K562 (cell line): Measurements from ENCODE around the gene IFT22. TPM values are rescaled to one million over a fixed set of nuclear protein-coding genes. Genes with fewer than 3 reads are reported as not detected.
A peak's percentile ranks its signal among the peaks of the same experiment; 100 is the strongest.

ENCODE experiments used
- ATAC-seq: fragments of 200-7000 bp; cut with Tn5 transposase; 3 replicates; pipeline ENCODE4 v1.9.1; 2020; ENCODE audit warnings: moderate library complexity
- BruUV-seq: library from RNA; stranded (reverse); fragments of 400-500 nt; replicated peaks from 2 replicates; lab custom pipeline; 2021; lab: Mats Ljungman, UMichigan
- CTCF ChIA-PET: fragments of 300-600 bp; formaldehyde crosslinking; extraction: SDS; loops from one replicate; lab custom pipeline; 2021; ENCODE audit warnings: low intra/inter-chr PET ratio; lab: Yijun Ruan, JAX
- POLR2A ChIA-PET: fragments of 300-600, 350-650 bp; sonication (Branson Sonifier 250); formaldehyde crosslinking; extraction: SDS; loops from one replicate; lab custom pipeline; 2021; ENCODE audit warnings: antibody characterized with exemption, inconsistent platforms; lab: Yijun Ruan, JAX
- DNase-seq, 4 experiments: peaks; one replicate each; pipeline versions ENCODE4 v3.0.0 to v3.0.0-alpha.2; 2011 to 2018; ENCODE audit warnings: low spot score in 3 of 4, mixed read lengths in 3 of 4; ENCODE audit errors: extremely low read depth in 1 of 4
- FAIRE-seq: peaks from 2 replicates; lab custom pipeline; 2011; peaks lifted over from hg19 to GRCh38; lab: Jason Lieb, UNC
- H2AFZ ChIP-seq: 2 replicates; pipeline ENCODE4 v1.6.0; 2011; ENCODE audit warnings: low read depth, low read length, control low read depth, inconsistent platforms
- H3K27ac ChIP-seq: fragments of 200-600 bp; 3 replicates; pipeline ENCODE4 v1.8.0; 2011; ENCODE audit warnings: low read depth, mild to moderate bottlenecking, control low read depth, inconsistent platforms, low read length, moderate library complexity, mixed read lengths; ENCODE audit errors: extremely low read depth
- H3K27me3 ChIP-seq, 2 experiments: fragments of 300-600 bp in 1 of 2; 2 replicates in 1 of 2; 3 replicates in 1 of 2; pipeline versions ENCODE4 v1.6.0 to v1.8.0; 2011; ENCODE audit warnings: inconsistent platforms in 2 of 2, low read length in 2 of 2, mild to moderate bottlenecking in 1 of 2, mixed read lengths in 1 of 2, moderate library complexity in 1 of 2; ENCODE audit not compliant: control insufficient read depth in 2 of 2, insufficient read depth in 2 of 2
- H3K36me3 ChIP-seq: fragments of 300-600 bp; 3 replicates; pipeline ENCODE4 v1.8.0; 2011; ENCODE audit warnings: mild to moderate bottlenecking, low read length, inconsistent platforms; ENCODE audit not compliant: control insufficient read depth, insufficient read depth
- H3K4me1 ChIP-seq, 2 experiments: fragments of 200-600 bp in 1 of 2; replicated peaks in 1 of 2; 2 replicates in 1 of 2; 3 replicates in 1 of 2; pipeline versions ENCODE4 v1.5.1 to v1.8.0; 2011; ENCODE audit warnings: inconsistent platforms in 2 of 2, low read length in 2 of 2, mild to moderate bottlenecking in 1 of 2, mixed read lengths in 1 of 2, moderate library complexity in 1 of 2; ENCODE audit not compliant: control insufficient read depth in 2 of 2, insufficient read depth in 2 of 2
- H3K4me2 ChIP-seq: 2 replicates; pipeline ENCODE4 v1.6.1; 2011; ENCODE audit warnings: low read length, control low read depth, inconsistent platforms, mixed read lengths; ENCODE audit not compliant: insufficient read depth
- H3K4me3 ChIP-seq: fragments of 200-600 bp; sonication (generic), shearing (Covaris generic); 2 replicates; pipeline ENCODE4 v1.5.1; 2016; ENCODE audit warnings: control low read depth, inconsistent platforms
- H3K79me2 ChIP-seq: fragments of 200-600 bp; 3 replicates; pipeline ENCODE4 v1.8.0; 2011; ENCODE audit warnings: low read length, inconsistent platforms; ENCODE audit not compliant: control insufficient read depth, insufficient read depth
- H3K9ac ChIP-seq, 2 experiments: 2 replicates each; pipeline versions ENCODE4 v1.6.0 to v1.6.1; 2011; ENCODE audit warnings: low read depth in 2 of 2, low read length in 2 of 2, control low read depth in 1 of 2, inconsistent platforms in 1 of 2, mild to moderate bottlenecking in 1 of 2, mixed read lengths in 1 of 2; ENCODE audit not compliant: insufficient read depth in 1 of 2
- H3K9me1 ChIP-seq: one replicate; pipeline ENCODE4 v1.6.0; 2011; ENCODE audit warnings: inconsistent platforms, mild to moderate bottlenecking, low read length, moderate library complexity; ENCODE audit not compliant: control insufficient read depth, insufficient read depth
- H3K9me3 ChIP-seq: replicated peaks from 2 replicates; pipeline ENCODE4 v1.5.1; 2011; ENCODE audit warnings: low read depth, low read length, inconsistent platforms; ENCODE audit not compliant: control insufficient read depth, insufficient read depth
- H4K20me1 ChIP-seq: replicated peaks from 2 replicates; pipeline ENCODE4 v1.6.1; 2011; ENCODE audit warnings: low read length, inconsistent platforms, mixed read lengths; ENCODE audit not compliant: control insufficient read depth, insufficient read depth
- ATF6 ChIP-seq: sonication (generic); formaldehyde crosslinking; IDR thresholded peaks from 2 replicates; pipeline ENCODE4 v1.4.0; 2020; ENCODE audit warnings: mild to moderate bottlenecking, missing genetic modification reagents
- CGGBP1 ChIP-seq: fragments of 250-450 bp; sonication (Bioruptor Pico); IDR thresholded peaks from 2 replicates; pipeline ENCODE4 v1.9.0; 2021; ENCODE audit warnings: mild to moderate bottlenecking
- CUX1 ChIP-seq: fragments of 200-800 bp; sonication (Bioruptor generic); IDR thresholded peaks from 2 replicates; pipeline ENCODE4 v1.6.1; 2016; ENCODE audit warnings: missing genetic modification characterization, missing compliant biosample characterization
- JUN ChIP-seq, 2 experiments: sonication (generic) in 1 of 2; formaldehyde crosslinking in 1 of 2; IDR thresholded peaks; 2 replicates each; pipeline versions ENCODE4 v1.6.1 to v1.8.0; 2012 to 2022; ENCODE audit warnings: borderline replicate concordance in 2 of 2, mild to moderate bottlenecking in 2 of 2, improper control_type of control experiment in 1 of 2, low read depth in 1 of 2, low read length in 1 of 2, missing genetic modification reagents in 1 of 2
- MXI1 ChIP-seq: IDR thresholded peaks from 2 replicates; pipeline ENCODE4 v1.6.1; 2011; ENCODE audit warnings: low read depth, mild to moderate bottlenecking, improper control_type of control experiment, low read length
- NELFE ChIP-seq: IDR thresholded peaks from 2 replicates; pipeline ENCODE4 v1.6.1; 2011; ENCODE audit warnings: mild to moderate bottlenecking; ENCODE audit not compliant: insufficient read depth, insufficient read length
- RAD51 ChIP-seq: fragments of 450-650 bp; IDR thresholded peaks from 2 replicates; pipeline ENCODE4 v1.7.1; 2016; ENCODE audit warnings: low read depth, mild to moderate bottlenecking, borderline replicate concordance
- TOE1 ChIP-seq, 2 experiments: fragments of 450-650 bp in 1 of 2; sonication (generic) in 1 of 2; formaldehyde crosslinking in 1 of 2; IDR thresholded peaks; 2 replicates each; pipeline versions ENCODE4 v1.7.1 to v1.8.0; 2016 to 2022; ENCODE audit warnings: borderline replicate concordance in 2 of 2, mild to moderate bottlenecking in 2 of 2, antibody characterized with exemption in 1 of 2, inconsistent platforms in 1 of 2, low read depth in 1 of 2, missing genetic modification reagents in 1 of 2, moderate library complexity in 1 of 2
- YY1 ChIP-seq, 3 experiments: IDR thresholded peaks; 2 replicates each; pipeline ENCODE4 v1.6.1; 2011; ENCODE audit warnings: low read length in 2 of 3, mild to moderate bottlenecking in 2 of 3, moderate library complexity in 2 of 3, borderline replicate concordance in 1 of 3, control low read depth in 1 of 3, low read depth in 1 of 3; ENCODE audit not compliant: insufficient read depth in 3 of 3, insufficient replicate concordance in 2 of 3, control insufficient read depth in 1 of 3, insufficient read length in 1 of 3; ENCODE audit errors: extremely low read depth in 1 of 3
- ZBTB26 ChIP-seq: fragments of 450-650 bp; formaldehyde crosslinking; IDR thresholded peaks from 2 replicates; pipeline ENCODE4 v1.4.0; 2022; ENCODE audit warnings: missing genetic modification characterization
- ZNF75A ChIP-seq: fragments of 450-650 bp; formaldehyde crosslinking; IDR thresholded peaks from 2 replicates; pipeline ENCODE4 v1.4.0; 2020; ENCODE audit warnings: mild to moderate bottlenecking
- WGBS: fragments of 100-300 bp; shearing (Covaris generic); methylation state at CpG from one replicate; pipeline ENCODE4 v1.1.6; 2016; ENCODE audit warnings: low coverage, mixed read lengths; ENCODE audit not compliant: insufficient coverage; ENCODE audit errors: missing lambda C conversion rate; 5-methylcytosine and 5-hydroxymethylcytosine counted together
- in situ Hi-C: fragments of 300-500 bp; cut with MboI; formaldehyde crosslinking; loops from 4 replicates; pipeline ENCODE4 v1.15.0; 2018; ENCODE audit warnings: inconsistent platforms, mixed read lengths
- intact Hi-C: fragments of 100-400 bp; cut with micrococcal nuclease; formaldehyde crosslinking; loops from 2 replicates; pipeline ENCODE4 v1.14.2; 2022
- polyA plus RNA-seq, 8 experiments: library from polyadenylated mRNA; depleted of rRNA in 4 of 8; stranded (reverse) in 5 of 8; unstranded in 3 of 8; fragments of >200 nt; fragmentation: Nextera tagmentation in 2 of 8; fragmentation: Illumina TruSeq in 1 of 8; extraction: Ambion mirVana in 2 of 8; extraction: Trizol in 1 of 8; gene quantifications; 2 replicates each; pipeline versions ENCODE4 v1.2.1 to v1.2.3, GENCODE V29; 2011 to 2014; ENCODE audit warnings: inconsistent platforms in 1 of 8, missing spikeins in 1 of 8
- total RNA-seq, 7 experiments: library from RNA; depleted of rRNA in 6 of 7; stranded (reverse); fragments of >200 nt in 6 of 7; fragmentation: Illumina TruSeq in 2 of 7; extraction: Trizol in 2 of 7; gene quantifications; 2 replicates each; pipeline versions ENCODE4 v1.2.1 to v1.2.3, GENCODE V29; 2011 to 2021; ENCODE audit warnings: low replicate concordance in 1 of 7

Gene IFT22
- total and polyA plus RNA-seq, 9 of the 15 experiments (the other 6 are each of a cell fraction or from before 2014, with no cell fraction given): 6.3 to 18.2 (median 7.7) TPM

- Histone ChIP-seq H3K27me3 (peaks cover 35 to 70% of the 10 kb centered on the region in 2 experiments), H3K4me2 (no peak overlapping the region), H3K4me1 (no peaks in the 10 kb centered on the region; a peak in 1 of 5 replicates), H3K27ac (no peak overlapping the region), H3K9me1 (no peaks in the 10 kb centered on the region), H3K9ac (no peak overlapping the region), H2AFZ (no peak overlapping the region), H3K36me3 (no peaks in the 10 kb centered on the region), H3K79me2 (no peaks in the 10 kb centered on the region), H4K20me1 (no peaks in the 10 kb centered on the region; the same call in 1 of the 2 replicates), H3K9me3 (no peaks in the 10 kb centered on the region), H3K4me3 (no peak overlapping the region)
- 13% methylated on average over 9 of the region's 9 CpGs for WGBS
- intact Hi-C loops: no loop called here
- ChIA-PET CTCF (interaction anchor here (0.5 kb wide), 1 partner anchor 31 kb away, joined by 3 read pairs; no protein-coding TSS in a partner anchor), POLR2A (no interaction called here)
- in situ Hi-C loops: loop anchor here (5.0 to 25.0 kb wide), 2 partner anchors 130 to 365 kb away; no protein-coding TSS in a partner anchor
- no peak for ATAC-seq
- no peak for DNase-seq
- FAIRE-seq: no peak
- no TSS peak for BruUV-seq
- TF ChIP-seq ATF6 (CRISPR knock-in tag) (no peak), RAD51 (peak; percentile 88), CGGBP1 (CRISPR knock-in tag) (no peak), MXI1 (no peak), NELFE (no peak), YY1 (IDR thresholded peaks at IDR 0.05; ENCODE audit: borderline replicate concordance in 1 of 3, control insufficient read depth in 1 of 3, extremely low read depth in 1 of 3, insufficient read depth in 3 of 3, insufficient read length in 1 of 3, insufficient replicate concordance in 2 of 3, low read depth in 1 of 3, low read length in 2 of 3) (no peak), TOE1 (IDR thresholded peaks at IDR 0.05; ENCODE audit: borderline replicate concordance) (peak; percentile 84), TOE1 (CRISPR knock-in tag; IDR thresholded peaks at IDR 0.05; ENCODE audit: borderline replicate concordance, low read depth) (no peak), ZBTB26 (CRISPR knock-in tag) (no peak), ZNF75A (CRISPR knock-in tag) (no peak), JUN (IDR thresholded peaks at IDR 0.05; ENCODE audit: borderline replicate concordance, low read depth, low read length) (no peak), JUN (CRISPR knock-in tag; IDR thresholded peaks at IDR 0.05; ENCODE audit: borderline replicate concordance) (no peak), CUX1 (no peak)
Observed at GRCh38 chr7:101277155-101277554, 44.5 kb downstream of the IFT22 start.
